WERI-Rb-1 (cell line): ENCODE results near the gene ROR1.

Source experiments
- DNase-seq: peaks from one replicate; pipeline ENCODE4 v3.0.0-alpha.2; 2020
- H3K27ac ChIP-seq: fragments of 250-450 bp; sonication (Bioruptor Pico); 2 replicates; pipeline ENCODE4 v1.5.1; 2020; ENCODE audit warnings: mild to moderate bottlenecking, moderate library complexity
- H3K27me3 ChIP-seq: fragments of 250-450 bp; sonication (Bioruptor Pico); 2 replicates; pipeline ENCODE4 v1.5.1; 2021; ENCODE audit warnings: mild to moderate bottlenecking, low read depth, moderate library complexity; ENCODE audit not compliant: insufficient read depth, severe bottlenecking
- H3K36me3 ChIP-seq: fragments of 250-450 bp; sonication (Bioruptor Pico); 2 replicates; pipeline ENCODE4 v1.5.1; 2020; ENCODE audit warnings: mild to moderate bottlenecking, moderate library complexity
- H3K4me3 ChIP-seq: 2 replicates; pipeline ENCODE4 v1.5.1; 2011; ENCODE audit warnings: low read depth, mild to moderate bottlenecking, control low read depth, low read length
- H3K9me3 ChIP-seq: fragments of 250-450 bp; sonication (Bioruptor Pico); 2 replicates; pipeline ENCODE4 v1.5.1; 2021; ENCODE audit warnings: mild to moderate bottlenecking, moderate library complexity; ENCODE audit not compliant: severe bottlenecking
- TF ChIP-seq, protein P1 (sequence below): IDR thresholded peaks from 2 replicates; pipeline ENCODE4 v1.5.1; 2011; ENCODE audit warnings: low read depth, mild to moderate bottlenecking, control low read depth, inconsistent platforms, low read length

Gene ROR1

DNA sequence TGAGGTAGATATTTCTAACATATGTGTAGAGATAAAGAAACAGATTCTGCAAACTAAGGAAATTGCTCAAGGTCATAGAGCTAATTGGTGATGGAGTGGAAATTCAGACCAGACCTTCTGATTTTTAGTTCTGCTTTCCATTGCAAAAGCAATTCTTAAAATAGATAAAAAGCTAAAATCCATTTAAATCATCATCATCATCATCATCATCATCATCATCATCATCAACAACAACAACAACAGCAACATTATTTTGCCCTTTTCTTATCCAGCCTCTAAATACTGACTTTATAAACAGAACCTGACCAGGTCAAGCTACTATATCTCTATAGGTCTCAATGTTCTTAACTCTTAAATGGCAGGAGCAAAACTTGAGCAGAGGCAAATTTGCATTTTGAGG lies 14.0 kb upstream of the ROR1 start:
- Histone ChIP-seq H3K27me3 (no peaks in the 10 kb centered on the region), H3K27ac (no peak overlapping the region), H3K36me3 (no peaks in the 10 kb centered on the region), H3K9me3 (no peaks in the 10 kb centered on the region), H3K4me3 (no peak overlapping the region)
- DNase-seq = no peak
- TF ChIP-seq, protein P1, sequence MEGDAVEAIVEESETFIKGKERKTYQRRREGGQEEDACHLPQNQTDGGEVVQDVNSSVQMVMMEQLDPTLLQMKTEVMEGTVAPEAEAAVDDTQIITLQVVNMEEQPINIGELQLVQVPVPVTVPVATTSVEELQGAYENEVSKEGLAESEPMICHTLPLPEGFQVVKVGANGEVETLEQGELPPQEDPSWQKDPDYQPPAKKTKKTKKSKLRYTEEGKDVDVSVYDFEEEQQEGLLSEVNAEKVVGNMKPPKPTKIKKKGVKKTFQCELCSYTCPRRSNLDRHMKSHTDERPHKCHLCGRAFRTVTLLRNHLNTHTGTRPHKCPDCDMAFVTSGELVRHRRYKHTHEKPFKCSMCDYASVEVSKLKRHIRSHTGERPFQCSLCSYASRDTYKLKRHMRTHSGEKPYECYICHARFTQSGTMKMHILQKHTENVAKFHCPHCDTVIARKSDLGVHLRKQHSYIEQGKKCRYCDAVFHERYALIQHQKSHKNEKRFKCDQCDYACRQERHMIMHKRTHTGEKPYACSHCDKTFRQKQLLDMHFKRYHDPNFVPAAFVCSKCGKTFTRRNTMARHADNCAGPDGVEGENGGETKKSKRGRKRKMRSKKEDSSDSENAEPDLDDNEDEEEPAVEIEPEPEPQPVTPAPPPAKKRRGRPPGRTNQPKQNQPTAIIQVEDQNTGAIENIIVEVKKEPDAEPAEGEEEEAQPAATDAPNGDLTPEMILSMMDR = no peak

- Histone ChIP-seq H3K36me3 (no peaks in the 10 kb centered on the region), H3K9me3 (no peaks in the 10 kb centered on the region), H3K4me3 (no peak overlapping the region), H3K27me3 (no peaks in the 10 kb centered on the region), H3K27ac (no peak overlapping the region)
- TF ChIP-seq, protein P1 = no peak
- DNase-seq = no peak
Observed at GRCh38 chr1:63770381-63770780, 3.4 kb upstream of the ROR1 start.

GRCh38 chr1:63772201-63772600 lies 1.6 kb upstream of the ROR1 start:
- DNase-seq = no peak
- H3K27ac ChIP-seq = no peak overlapping the region
- H3K36me3 ChIP-seq = no peaks in the 10 kb centered on the region
- TF ChIP-seq, protein P1 = no peak
- no peaks in the 10 kb centered on the region for H3K9me3 ChIP-seq
- no peak overlapping the region for H3K4me3 ChIP-seq
- no peaks in the 10 kb centered on the region for H3K27me3 ChIP-seq

DNA sequence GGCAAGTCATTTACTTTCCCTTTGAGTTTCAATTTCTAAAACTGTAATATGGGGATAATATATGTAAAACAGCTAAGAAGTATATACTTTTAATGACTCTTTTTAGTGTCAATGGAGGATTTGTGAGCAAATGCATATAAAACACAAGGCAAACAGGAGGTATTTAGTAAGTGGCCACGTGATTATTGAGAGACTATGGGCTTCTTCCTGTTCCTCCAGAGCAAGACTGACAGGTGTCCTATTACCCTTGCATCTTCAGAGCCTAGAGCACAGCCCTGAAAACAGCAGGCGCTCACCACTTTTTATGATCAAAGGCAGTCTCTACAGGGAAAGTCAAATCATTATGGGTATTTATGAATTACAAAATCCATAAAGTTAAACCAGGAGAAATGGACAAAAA lies 941 bp upstream of the ROR1 start:
- TF ChIP-seq, protein P1 = no peak
- no peak for DNase-seq

DNA sequence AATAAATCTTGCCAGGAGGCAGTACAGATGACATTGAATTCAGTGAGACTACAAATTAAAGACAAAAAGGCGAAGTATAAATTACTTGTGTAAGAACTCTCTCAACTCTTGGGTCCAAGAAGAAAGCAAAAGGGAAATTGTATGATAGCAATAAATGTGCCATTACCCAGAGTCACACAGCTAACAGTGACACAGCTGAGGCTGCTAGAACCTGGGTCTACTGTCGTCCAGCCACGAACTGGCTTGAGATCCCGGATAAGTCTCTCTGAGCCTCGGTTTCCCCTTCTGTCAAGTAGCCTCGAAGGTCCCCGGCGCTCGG lies 362 bp upstream of the ROR1 start:
- Histone ChIP-seq H3K36me3 (no peaks in the 10 kb centered on the region), H3K27me3 (no peaks in the 10 kb centered on the region), H3K9me3 (no peaks in the 10 kb centered on the region), H3K4me3 (peak overlapping the region; percentile 79), H3K27ac (no peak overlapping the region)
- no peak for DNase-seq
- TF ChIP-seq, protein P1 = no peak

More for the DNA sequence above, 941 bp upstream of the ROR1 start:
- H3K27ac ChIP-seq = no peak overlapping the region
- H3K9me3 ChIP-seq = no peaks in the 10 kb centered on the region
- H3K36me3 ChIP-seq = no peaks in the 10 kb centered on the region
- no peak overlapping the region for H3K4me3 ChIP-seq
- H3K27me3 ChIP-seq = no peaks in the 10 kb centered on the region

DNA sequence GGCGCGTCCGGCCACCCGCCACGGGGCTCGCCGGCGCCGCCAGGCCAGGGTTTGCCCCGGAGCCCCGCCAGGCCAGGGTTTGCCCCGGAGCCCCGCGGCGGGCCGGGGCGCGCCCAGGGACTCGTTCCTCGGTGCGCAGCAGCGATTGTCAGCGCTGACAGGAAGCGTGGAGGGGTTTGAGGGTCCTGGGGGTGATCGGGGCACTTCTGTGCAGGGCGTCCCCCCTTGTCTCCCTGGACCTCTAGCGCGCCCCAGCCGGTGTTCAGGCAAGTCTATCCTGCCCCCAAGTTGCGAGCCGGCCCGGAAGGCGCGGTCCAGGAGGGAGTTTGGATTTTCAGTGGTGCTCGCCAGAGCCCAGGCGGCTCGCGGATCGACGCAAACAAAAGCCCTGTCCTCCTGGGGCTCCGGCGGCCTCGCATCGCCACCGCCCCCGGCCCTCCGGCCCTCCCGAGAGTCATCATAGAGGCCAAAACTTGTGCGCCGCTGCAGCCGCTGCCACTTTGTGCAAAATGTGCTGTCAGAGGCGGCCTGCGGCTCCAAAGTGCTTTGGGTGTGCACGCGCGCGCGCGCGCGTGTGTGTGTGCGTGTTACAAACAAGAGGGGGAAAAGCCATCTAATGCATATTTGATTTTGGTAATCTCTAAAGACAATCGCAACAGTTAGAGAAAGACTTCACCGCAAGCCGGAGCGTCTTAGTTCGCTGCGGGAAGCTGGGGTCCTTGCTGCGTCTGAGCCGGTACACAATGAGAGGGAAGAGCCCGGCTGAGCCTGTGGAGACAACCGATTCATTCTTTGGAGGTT lies 1.0 kb downstream of the ROR1 start:
- no peaks in the 10 kb centered on the region for H3K36me3 ChIP-seq
- H3K27ac ChIP-seq = peak overlapping the region; percentile 29
- peak overlapping the region; percentile 70 for H3K4me3 ChIP-seq
- peak; percentile 34 for DNase-seq
- no peaks in the 10 kb centered on the region for H3K9me3 ChIP-seq
- H3K27me3 ChIP-seq = no peaks in the 10 kb centered on the region
- TF ChIP-seq, protein P1 = no peak
